CD14-positive monocyte (primary cell): ENCODE data around the gene PFN3. TPM values are rescaled to one million over a fixed set of nuclear protein-coding genes. Genes with fewer than 3 reads are reported as not detected.

Source experiments
- DNase-seq, 3 donors: peaks; one replicate each; pipeline ENCODE4 v3.0.0-alpha.2; 2011 to 2022
- H2AFZ ChIP-seq: 2 replicates; pipeline ENCODE4 v1.6.0; 2012; ENCODE audit warnings: mild to moderate bottlenecking, low read depth, low read length, inconsistent platforms; ENCODE audit not compliant: insufficient read depth, poor library complexity, severe bottlenecking
- H3K27ac ChIP-seq, 2 donors: 1 replicate in 1 of 2; 2 replicates in 1 of 2; pipeline ENCODE4 v1.5.1; 2012 to 2013; ENCODE audit warnings: low read length in 2 of 2, control low read depth in 1 of 2, inconsistent platforms in 1 of 2, low read depth in 1 of 2, mild to moderate bottlenecking in 1 of 2
- H3K27me3 ChIP-seq, 2 donors: one replicate each; pipeline versions ENCODE4 v1.6.0 to v1.6.1; 2011 to 2013; ENCODE audit warnings: low read length in 2 of 2; ENCODE audit not compliant: control insufficient read depth in 2 of 2, insufficient read depth in 2 of 2
- H3K36me3 ChIP-seq, 2 donors: replicated peaks in 1 of 2; 1 replicate in 1 of 2; 2 replicates in 1 of 2; pipeline versions ENCODE4 v1.5.1 to v1.6.1; 2012 to 2013; ENCODE audit warnings: low read length in 2 of 2, control low read depth in 1 of 2, inconsistent platforms in 1 of 2, mild to moderate bottlenecking in 1 of 2; ENCODE audit not compliant: insufficient read depth in 2 of 2, control insufficient read depth in 1 of 2
- H3K4me1 ChIP-seq, 2 donors: 1 replicate in 1 of 2; 2 replicates in 1 of 2; pipeline versions ENCODE4 v1.5.1 to v1.6.1; 2012 to 2013; ENCODE audit warnings: low read length in 2 of 2, control low read depth in 1 of 2, inconsistent platforms in 1 of 2, mild to moderate bottlenecking in 1 of 2, moderate library complexity in 1 of 2; ENCODE audit not compliant: insufficient read depth in 2 of 2, control insufficient read depth in 1 of 2
- H3K4me2 ChIP-seq: replicated peaks from 2 replicates; pipeline ENCODE3; 2012; ENCODE audit warnings: low read length, moderate library complexity, mild to moderate bottlenecking; ENCODE audit not compliant: poor library complexity, severe bottlenecking; ENCODE audit errors: extremely low read depth
- H3K4me3 ChIP-seq, 3 experiments: fragments of 200-600 bp in 1 of 3; sonication (generic) in 1 of 3; replicated peaks in 1 of 3; 1 replicate in 2 of 3; 2 replicates in 1 of 3; pipeline ENCODE4 v1.5.1; 2011 to 2013; ENCODE audit warnings: low read length in 3 of 3, mild to moderate bottlenecking in 3 of 3, control low read depth in 2 of 3, low read depth in 2 of 3, inconsistent platforms in 1 of 3, moderate library complexity in 1 of 3
- H3K79me2 ChIP-seq: 2 replicates; pipeline ENCODE4 v1.6.0; 2012; ENCODE audit warnings: mild to moderate bottlenecking, control low read depth, inconsistent platforms, low read length, moderate library complexity; ENCODE audit not compliant: insufficient read depth
- H3K9ac ChIP-seq: 2 replicates; pipeline ENCODE4 v1.6.0; 2017; ENCODE audit warnings: low read length, mild to moderate bottlenecking; ENCODE audit not compliant: insufficient read depth, poor library complexity, severe bottlenecking
- H3K9me3 ChIP-seq, 2 donors: replicated peaks in 1 of 2; 1 replicate in 1 of 2; 2 replicates in 1 of 2; pipeline versions ENCODE4 v1.5.1 to v1.6.1; 2012 to 2013; ENCODE audit warnings: low read length in 2 of 2, control low read depth in 1 of 2; ENCODE audit not compliant: control insufficient read depth in 1 of 2, insufficient read depth in 1 of 2
- H4K20me1 ChIP-seq: 2 replicates; pipeline ENCODE4 v1.6.0; 2012; ENCODE audit warnings: mild to moderate bottlenecking, low read length, control low read depth, moderate library complexity; ENCODE audit not compliant: insufficient read depth
- H3K27ac Mint-ChIP-seq, 7 donors: one replicate each; pipeline ENCODE4 v1.8.0; 2020; ENCODE audit warnings: mild to moderate bottlenecking in 7 of 7, mixed read lengths in 7 of 7, moderate library complexity in 6 of 7, inconsistent platforms in 2 of 7
- H3K27me3 Mint-ChIP-seq, 3 donors: one replicate each; pipeline ENCODE4 v1.8.0; 2021 to 2022; ENCODE audit warnings: low read depth in 3 of 3, mild to moderate bottlenecking in 3 of 3, mixed read lengths in 3 of 3, moderate library complexity in 3 of 3, inconsistent platforms in 1 of 3
- H3K36me3 Mint-ChIP-seq, 2 donors: one replicate each; pipeline ENCODE4 v1.8.0; 2020; ENCODE audit warnings: mixed read lengths in 2 of 2, inconsistent platforms in 1 of 2, mild to moderate bottlenecking in 1 of 2
- H3K4me1 Mint-ChIP-seq: one replicate; pipeline ENCODE4 v1.8.0; 2020; ENCODE audit warnings: mild to moderate bottlenecking, mixed read lengths
- H3K4me3 Mint-ChIP-seq, 2 donors: one replicate each; pipeline ENCODE4 v1.8.0; 2020; ENCODE audit warnings: mild to moderate bottlenecking in 2 of 2, mixed read lengths in 2 of 2, moderate library complexity in 1 of 2
- H3K9me3 Mint-ChIP-seq, 7 donors: one replicate each; pipeline ENCODE4 v1.8.0; 2020 to 2022; ENCODE audit warnings: mixed read lengths in 7 of 7, mild to moderate bottlenecking in 6 of 7, moderate library complexity in 6 of 7, inconsistent platforms in 2 of 7
- WGBS: methylation state at CpG from one replicate; pipeline ENCODE4 v1.1.5; 2013; ENCODE audit warnings: missing lambda C conversion rate; ENCODE audit not compliant: insufficient coverage; 5-methylcytosine and 5-hydroxymethylcytosine counted together
- intact Hi-C, 2 donors: fragments of 100-400 bp; cut with micrococcal nuclease; formaldehyde crosslinking; loops; one replicate each; pipeline versions ENCODE4 v1.15.0 to v1.15.1; 2023
- polyA plus RNA-seq, 3 donors: library from polyadenylated mRNA; depleted of rRNA in 1 of 3; unstranded in 2 of 3; stranded (reverse) in 1 of 3; fragments of 300-500 nt in 2 of 3; fragments of >200 nt in 1 of 3; fragmentation: Illumina TruSeq in 2 of 3; gene quantifications; 1 replicate in 2 of 3; 2 replicates in 1 of 3; pipeline ENCODE4 v1.2.3, GENCODE V29; 2012 to 2021
- TF ChIP-seq, protein P1 (sequence below): fragments of 200-600 bp; IDR thresholded peaks from one replicate; pipeline ENCODE4 v1.8.0; 2022; ENCODE audit warnings: antibody characterized with exemption, mild to moderate bottlenecking

PFN3 gene
- polyA plus RNA-seq, 3 donors: not detected

DNA sequence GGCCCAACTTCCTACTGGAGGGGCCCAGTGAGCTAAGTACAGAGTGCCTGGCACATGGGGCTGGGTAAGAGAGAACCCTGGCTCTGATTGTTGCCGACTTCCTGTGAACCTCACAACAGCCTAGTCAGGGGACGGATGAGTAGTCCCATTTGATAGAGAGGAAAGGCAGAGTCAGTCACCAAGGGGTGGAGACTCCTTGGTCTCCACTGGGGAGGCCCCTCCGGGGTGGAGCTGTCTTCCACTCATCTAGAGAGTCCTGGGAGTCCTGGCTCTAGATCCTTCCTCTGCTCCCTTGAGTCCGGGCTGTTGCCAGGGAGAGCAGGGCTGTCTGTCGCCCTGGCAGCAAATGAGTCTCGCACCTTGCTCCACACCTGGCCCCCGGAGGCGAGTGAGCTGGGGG lies 34.0 kb upstream of the PFN3 start:
- H4K20me1 ChIP-seq: peaks cover 100% of the 10 kb centered on the region
- Mint-ChIP-seq H3K4me3 (no peak overlapping the region), H3K36me3 (peaks cover 76 to 96% of the 10 kb centered on the region in 2 donors), H3K27me3 (peaks cover 0 to 1% (median 0%) of the 10 kb centered on the region in 3 donors), H3K9me3 (no peaks in the 10 kb centered on the region), H3K4me1 (peaks cover 35% of the 10 kb centered on the region), H3K27ac (peak overlapping the region in 4 of 7 donors; percentile 35 to 60 (median 43))
- intact Hi-C loops: no loop called here
- H3K27ac ChIP-seq: peak overlapping the region in 1 of 2 donors; percentile 23
- no peak overlapping the region for H3K4me2 ChIP-seq
- H2AFZ ChIP-seq: no peak overlapping the region
- peaks cover 67% of the 10 kb centered on the region for H3K79me2 ChIP-seq
- peaks cover 37 to 43% of the 10 kb centered on the region in 2 donors for H3K4me1 ChIP-seq
- no peak overlapping the region for H3K4me3 ChIP-seq
- H3K9ac ChIP-seq: no peak overlapping the region
- no peaks in the 10 kb centered on the region for H3K27me3 ChIP-seq
- TF ChIP-seq, protein P1, sequence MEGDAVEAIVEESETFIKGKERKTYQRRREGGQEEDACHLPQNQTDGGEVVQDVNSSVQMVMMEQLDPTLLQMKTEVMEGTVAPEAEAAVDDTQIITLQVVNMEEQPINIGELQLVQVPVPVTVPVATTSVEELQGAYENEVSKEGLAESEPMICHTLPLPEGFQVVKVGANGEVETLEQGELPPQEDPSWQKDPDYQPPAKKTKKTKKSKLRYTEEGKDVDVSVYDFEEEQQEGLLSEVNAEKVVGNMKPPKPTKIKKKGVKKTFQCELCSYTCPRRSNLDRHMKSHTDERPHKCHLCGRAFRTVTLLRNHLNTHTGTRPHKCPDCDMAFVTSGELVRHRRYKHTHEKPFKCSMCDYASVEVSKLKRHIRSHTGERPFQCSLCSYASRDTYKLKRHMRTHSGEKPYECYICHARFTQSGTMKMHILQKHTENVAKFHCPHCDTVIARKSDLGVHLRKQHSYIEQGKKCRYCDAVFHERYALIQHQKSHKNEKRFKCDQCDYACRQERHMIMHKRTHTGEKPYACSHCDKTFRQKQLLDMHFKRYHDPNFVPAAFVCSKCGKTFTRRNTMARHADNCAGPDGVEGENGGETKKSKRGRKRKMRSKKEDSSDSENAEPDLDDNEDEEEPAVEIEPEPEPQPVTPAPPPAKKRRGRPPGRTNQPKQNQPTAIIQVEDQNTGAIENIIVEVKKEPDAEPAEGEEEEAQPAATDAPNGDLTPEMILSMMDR: no peak
- H3K36me3 ChIP-seq: peaks cover 80 to 96% of the 10 kb centered on the region in 2 donors
- no peak for DNase-seq
- 100% methylated on average over 7 of the region's 8 CpGs for WGBS
- no peaks in the 10 kb centered on the region for H3K9me3 ChIP-seq

- Mint-ChIP-seq H3K9me3 (no peaks in the 10 kb centered on the region), H3K27ac (no peak overlapping the region), H3K36me3 (peaks cover 74 to 93% of the 10 kb centered on the region in 2 donors), H3K4me1 (peaks cover 42% of the 10 kb centered on the region), H3K27me3 (peaks cover 0 to 1% (median 0%) of the 10 kb centered on the region in 3 donors), H3K4me3 (no peak overlapping the region)
- Histone ChIP-seq H3K79me2 (peaks cover 70% of the 10 kb centered on the region), H3K4me3 (no peak overlapping the region), H3K4me2 (no peak overlapping the region), H2AFZ (no peak overlapping the region), H3K9me3 (no peaks in the 10 kb centered on the region), H3K36me3 (peaks cover 79 to 89% of the 10 kb centered on the region in 2 donors), H3K4me1 (peaks cover 43 to 48% of the 10 kb centered on the region in 2 donors), H4K20me1 (peaks cover 93% of the 10 kb centered on the region), H3K27ac (peak overlapping the region in 1 of 2 donors; percentile 23), H3K9ac (no peak overlapping the region), H3K27me3 (no peaks in the 10 kb centered on the region)
- 97% methylated on average over 24 of the region's 29 CpGs for WGBS
- intact Hi-C loops: no loop called here
- DNase-seq: no peak
- TF ChIP-seq, protein P1: no peak
Measured at GRCh38 chr5:177433658-177434217, 33.3 kb upstream of the PFN3 start.
